Measurements from ENCODE around the gene RPL9.
"Not testable (repeated sequence)": the region's sequence is repeated elsewhere in the genome, so short reads cannot be mapped to it uniquely, and the experiment has no call there.

RPL9 gene

DNA sequence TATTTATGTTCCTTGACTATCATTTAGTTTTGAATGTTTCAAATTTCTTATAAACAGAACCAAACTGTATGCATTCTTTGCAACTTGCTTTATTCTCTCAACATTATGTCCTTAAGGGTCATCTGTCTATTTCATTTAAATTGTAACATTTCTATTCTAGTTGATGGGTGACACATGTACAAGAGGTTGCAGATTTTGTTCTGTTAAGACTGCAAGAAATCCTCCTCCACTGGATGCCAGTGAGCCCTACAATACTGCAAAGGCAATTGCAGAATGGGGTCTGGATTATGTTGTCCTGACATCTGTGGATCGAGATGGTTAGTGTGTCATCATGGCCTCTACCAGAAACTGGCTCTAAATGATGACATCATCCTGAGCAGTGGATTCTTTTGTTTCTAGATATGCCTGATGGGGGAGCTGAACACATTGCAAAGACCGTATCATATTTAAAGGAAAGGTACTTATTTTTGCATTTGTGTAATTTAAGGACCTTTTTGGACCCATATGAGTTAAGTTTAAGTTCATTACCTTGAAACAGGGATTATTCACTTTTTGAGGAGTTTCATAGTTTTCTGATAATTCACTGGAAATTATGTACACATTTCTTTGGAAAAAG is 6.3 kb upstream of the RPL9 start:
- DNase-seq: no peak

DNA sequence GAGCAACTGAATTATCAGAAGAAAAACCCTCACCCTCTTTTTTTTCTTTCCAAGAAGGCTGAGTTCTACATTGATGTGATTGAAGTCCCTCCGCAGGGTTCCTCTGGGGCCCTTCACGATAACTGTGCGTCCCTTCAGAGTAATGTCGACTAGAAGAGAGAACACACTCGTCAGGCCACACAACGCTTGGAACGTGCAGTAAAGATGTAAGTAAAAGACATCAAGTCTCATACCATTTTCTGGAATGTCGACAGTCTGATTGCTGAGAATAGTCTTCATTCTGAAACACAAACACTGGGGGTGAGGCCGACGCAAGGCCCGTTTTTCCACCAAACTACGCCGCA is 589 bp downstream of the RPL9 start:
- not testable (repeated sequence) for DNase-seq

DNA sequence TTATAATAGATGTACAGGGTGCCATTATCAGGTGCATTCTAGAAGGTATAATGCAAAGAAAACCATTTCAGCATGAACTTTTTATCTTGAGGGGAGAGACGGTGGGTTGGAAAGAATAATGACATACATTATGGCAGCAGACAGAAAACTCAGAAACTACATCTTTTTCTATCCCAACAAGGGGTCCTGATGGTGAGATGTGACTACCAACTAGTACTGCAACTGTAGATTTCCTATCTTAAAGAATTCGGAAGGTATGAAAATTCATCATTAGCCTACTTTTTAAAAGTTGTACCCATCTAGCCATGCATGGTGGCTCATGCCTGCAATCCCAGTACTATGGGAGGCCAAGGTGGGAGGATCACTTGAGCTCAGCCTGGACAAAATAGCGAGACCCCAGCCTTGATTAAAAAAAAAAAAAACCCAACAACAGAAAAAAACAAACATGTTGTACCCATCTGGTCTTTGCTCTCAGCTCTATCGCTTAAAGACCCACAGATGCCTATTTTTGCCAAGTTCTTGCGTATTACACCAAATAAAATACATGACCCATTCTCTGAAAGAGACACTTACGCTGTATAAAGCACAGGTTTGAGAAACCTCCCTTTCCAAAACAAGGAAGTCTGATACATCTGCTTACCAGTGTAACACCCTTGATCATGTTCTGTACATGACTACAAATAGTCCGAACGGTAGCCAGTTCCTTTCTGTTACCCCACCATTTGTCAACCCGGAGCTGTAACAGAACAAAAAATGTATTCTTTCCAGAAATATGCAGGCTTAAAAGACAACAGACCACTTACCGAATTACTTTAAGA is 1.6 kb downstream of the RPL9 start:
- no peak for DNase-seq

DNA sequence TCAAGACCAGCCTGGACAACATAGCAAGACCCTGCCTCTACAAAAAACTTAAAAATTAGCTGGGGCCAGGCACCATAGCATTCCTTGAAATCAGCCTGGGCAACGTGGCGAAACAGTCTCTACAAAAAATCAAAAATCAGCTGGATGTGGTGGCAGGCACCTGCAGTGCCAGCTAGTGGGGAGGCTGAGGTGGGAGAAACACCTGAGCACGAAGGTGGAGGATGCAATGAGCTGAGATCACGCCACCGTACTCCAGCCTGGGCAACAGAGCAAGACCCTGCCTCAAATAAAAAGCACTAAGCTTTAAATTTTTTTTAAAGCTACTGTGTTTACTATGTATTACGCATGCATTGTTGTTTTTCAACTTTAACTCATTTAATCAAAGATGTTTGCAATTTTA is 3.2 kb downstream of the RPL9 start:
- no peak for DNase-seq

- DNase-seq: no peak
These were observed 5.0 kb downstream of the RPL9 start for GRCh38 chr4:39453738-39454137.

DNA sequence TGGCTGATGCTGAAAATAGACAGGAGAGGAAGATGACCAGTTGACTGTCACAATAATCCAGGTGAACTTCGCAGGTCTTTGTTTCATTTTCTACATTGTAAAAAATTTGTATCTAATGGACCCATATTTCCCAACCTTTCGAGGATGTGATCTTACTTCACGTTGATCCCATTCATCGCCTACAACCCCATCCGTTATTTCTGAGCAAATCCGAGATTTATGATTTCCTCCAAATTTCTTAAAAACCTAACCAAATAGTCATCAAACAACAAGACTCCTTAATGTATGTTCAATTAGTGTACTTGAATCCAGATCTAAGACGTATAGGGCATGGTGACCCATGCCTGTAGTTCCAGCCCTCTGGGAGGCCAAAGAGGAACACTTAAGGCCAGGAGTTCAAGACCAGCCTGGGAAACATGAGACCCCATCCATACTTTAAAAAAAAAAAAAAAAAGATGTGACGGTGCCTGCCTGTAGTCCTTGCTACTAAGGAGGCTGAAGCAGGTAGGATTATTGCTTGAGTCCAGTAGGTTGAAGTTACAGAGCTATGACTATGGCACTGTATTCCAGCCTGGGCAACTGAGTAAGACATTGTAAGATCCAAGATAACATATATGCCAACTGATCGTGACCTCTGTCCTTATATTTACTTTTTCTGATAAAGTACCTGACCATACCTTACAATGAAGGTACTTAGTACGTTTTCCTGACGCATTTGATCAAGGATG is 5.7 kb downstream of the RPL9 start:
- no peak for DNase-seq

DNA sequence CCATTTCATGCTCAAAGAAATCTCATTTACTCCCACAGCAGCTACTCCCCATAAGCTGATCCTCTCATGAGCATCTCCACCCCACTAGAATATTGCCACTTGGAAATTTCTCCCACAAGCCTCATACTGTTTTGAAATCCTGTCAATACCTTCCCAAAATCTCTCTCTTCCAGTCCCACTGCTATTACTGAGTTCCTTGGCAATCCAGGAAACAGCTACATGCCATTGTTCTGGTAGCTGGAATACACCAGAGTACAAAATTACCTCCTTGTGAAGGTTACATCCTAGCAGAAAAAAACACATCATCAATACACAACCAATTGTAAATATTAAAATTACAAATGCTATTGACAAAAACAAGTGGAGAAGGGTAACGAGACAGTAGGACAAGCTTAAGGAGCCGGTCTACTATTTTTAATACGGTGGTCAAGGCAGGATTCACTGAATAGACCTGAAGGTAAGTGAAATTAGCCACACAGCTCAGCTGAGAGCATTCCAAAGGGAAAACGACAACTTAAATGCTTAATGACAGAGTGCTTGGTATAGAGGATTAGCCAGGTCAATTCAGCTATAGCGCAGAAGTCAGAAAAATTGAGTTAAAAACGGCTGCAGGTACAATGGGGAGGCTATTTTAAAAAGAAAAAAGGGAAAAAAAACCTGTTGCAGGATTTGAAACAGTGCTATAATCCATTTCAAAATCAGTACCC is 6.4 kb downstream of the RPL9 start:
- no peak for DNase-seq

GRCh38 chr4:39451423-39452023 is 7.2 kb downstream of the RPL9 start:
- DNase-seq: no peak

- DNase-seq: no peak
These were observed 8.1 kb downstream of the RPL9 start for GRCh38 chr4:39450618-39451017.

- peak; percentile 29 to 32 for DNase-seq
These were observed 11.7 kb downstream of the RPL9 start for GRCh38 chr4:39446842-39447573.

GRCh38 chr4:39446483-39446841 is 12.3 kb downstream of the RPL9 start:
- DNase-seq: no peak

GRCh38 chr4:39442998-39443397 is 15.7 kb downstream of the RPL9 start:
- DNase-seq: no peak

GRCh38 chr4:39441593-39441992 is 17.1 kb downstream of the RPL9 start:
- DNase-seq: no peak

DNA sequence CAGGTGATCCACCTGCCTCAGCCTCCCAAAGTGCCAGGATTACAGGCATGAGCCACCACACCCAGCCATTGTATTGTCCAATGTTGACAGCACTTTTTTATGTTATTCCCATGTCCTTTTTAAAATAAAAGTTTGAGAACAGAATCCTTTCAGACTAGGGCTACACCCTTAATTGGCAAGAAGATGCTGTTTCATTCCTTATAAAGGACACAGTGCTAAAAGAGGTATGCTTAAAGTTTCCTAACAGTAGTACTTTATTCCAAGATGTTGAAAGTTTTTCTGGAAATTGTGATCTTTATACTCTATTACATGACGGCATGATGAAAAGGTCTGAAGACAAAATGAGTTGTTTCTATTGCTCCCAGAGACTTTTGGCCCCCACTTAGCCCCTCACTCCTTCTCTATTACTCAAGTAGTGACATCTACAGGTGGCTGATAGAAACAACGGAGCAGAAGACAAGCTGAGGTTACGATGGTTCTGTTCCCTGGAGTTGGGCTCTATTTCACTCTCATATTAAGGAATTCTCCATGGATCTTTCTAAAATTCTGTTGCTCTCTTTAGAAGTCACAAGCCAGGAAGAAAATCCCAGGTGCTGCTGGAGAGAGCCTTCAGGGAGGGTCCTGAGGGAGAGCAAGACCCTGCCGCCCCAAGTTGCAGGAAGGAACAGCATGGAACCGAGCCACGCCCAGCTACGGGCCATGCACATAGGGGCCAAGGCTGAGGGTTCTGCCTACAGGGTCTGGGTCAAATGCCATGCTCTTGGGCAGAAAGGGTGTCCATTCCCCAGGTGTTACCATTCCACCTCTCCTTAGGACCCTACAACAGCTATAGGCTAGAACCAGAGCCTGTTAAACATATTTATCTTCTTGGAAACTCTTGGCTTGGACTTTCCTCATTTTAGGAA is 22.8 kb downstream of the RPL9 start:
- DNase-seq: no peak

DNA sequence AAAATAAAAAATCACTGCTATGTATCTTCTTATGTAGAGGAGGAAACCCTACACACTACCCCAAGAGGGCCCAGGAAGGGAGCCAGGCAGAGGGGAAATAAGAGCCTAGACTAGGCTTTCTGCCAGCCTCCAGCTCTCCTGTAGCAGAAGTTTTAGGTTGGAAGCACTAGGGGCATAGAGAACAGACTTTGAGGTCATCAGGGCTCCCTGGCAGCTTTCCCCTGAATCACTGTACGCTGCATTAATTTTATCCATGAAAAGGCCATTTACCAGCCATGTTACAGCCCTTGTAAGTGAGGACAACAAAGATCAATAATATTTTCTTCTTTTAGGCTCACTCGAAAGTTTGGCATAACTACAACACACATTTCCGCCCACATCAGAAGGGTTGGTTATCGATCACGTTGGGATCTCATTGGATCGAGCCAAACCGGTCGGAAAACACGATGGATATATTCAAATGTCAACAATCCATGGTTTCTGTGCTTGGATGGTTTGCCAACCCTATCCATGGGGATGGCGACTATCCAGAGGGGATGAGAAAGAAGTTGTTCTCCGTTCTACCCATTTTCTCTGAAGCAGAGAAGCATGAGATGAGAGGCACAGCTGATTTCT is 24.7 kb downstream of the RPL9 start:
- no peak for DNase-seq

GRCh38 chr4:39429476-39430334 is 29.0 kb downstream of the RPL9 start:
- DNase-seq: no peak

- DNase-seq: no peak
These were observed 31.1 kb downstream of the RPL9 start for GRCh38 chr4:39427520-39428114.

DNA sequence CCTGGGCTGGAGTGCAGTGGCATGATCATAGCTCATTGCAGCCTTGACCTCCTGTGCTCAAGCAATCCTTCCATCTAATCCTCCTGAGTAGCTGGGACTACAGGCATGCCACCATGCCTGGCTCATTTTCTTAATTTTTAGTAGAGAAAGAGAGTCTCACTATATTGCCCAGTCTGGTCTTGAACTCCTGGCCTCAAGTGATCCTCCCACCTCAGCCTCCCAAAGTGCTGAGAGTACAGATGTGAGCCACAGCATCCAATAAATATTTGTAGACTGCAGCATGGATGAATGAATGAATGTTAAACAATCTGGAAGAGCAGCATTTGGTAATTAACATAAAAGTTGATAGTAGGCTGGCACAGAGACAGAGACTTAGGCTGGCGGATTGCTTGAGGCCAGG is 32.0 kb downstream of the RPL9 start:
- no peak for DNase-seq

DNA sequence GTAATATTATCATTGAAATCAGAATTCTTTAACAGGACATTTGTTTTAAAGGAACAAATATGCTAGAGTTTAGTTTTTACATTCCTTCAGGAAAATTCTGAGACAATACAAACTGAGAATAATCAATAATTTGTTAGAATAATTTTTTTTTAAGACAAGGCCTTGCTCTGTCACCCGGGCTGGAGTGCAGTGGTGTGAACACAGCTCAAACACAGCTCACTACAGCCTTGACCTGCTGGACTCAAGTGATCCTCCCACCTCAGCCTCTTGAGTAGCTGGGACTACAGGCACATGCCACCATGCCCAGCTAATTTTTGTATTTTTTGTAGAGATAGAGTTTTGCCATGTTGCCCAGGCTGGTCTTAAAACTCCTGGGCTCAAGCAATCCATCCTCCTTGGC is 33.4 kb downstream of the RPL9 start:
- DNase-seq: not testable (repeated sequence)

All from activated CD4-positive, alpha-beta T cell treated with anti-CD3 and anti-CD28 coated beads, Interleukin-2, amount 50 U/mL, for 48 hours (primary cell).